H1 (cell line): Measurements from ENCODE around the gene PPY. TPM values are rescaled to one million over a fixed set of nuclear protein-coding genes. Genes with fewer than 3 reads are reported as not detected.

Source experiments
- CBX5 ChIP-seq: fragments of 300-800, 300-1000 bp; sonication (generic); IDR thresholded peaks from 2 replicates; pipeline ENCODE4 v1.7.1; 2016; ENCODE audit warnings: antibody characterized with exemption, low read length, low read depth
- GTF2F1 ChIP-seq: IDR thresholded peaks from 2 replicates; pipeline ENCODE4 v1.6.1; 2012; ENCODE audit warnings: low read depth, low read length, improper control_type of control experiment, borderline replicate concordance
- HDAC2 ChIP-seq, 2 experiments: fragments of 300-600 bp in 1 of 2; sonication (generic) in 1 of 2; IDR thresholded peaks; 2 replicates each; pipeline ENCODE4 v1.6.1; 2011 to 2012; ENCODE audit warnings: low read depth in 2 of 2, low read length in 2 of 2, mild to moderate bottlenecking in 2 of 2, moderate library complexity in 2 of 2, borderline replicate concordance in 1 of 2, inconsistent platforms in 1 of 2
- KDM5A ChIP-seq: fragments of 200-600 bp; IDR thresholded peaks from 2 replicates; pipeline ENCODE4 v1.7.1; 2012; ENCODE audit warnings: mild to moderate bottlenecking, low read length, inconsistent platforms, mixed read lengths
- POLR2AphosphoS5 ChIP-seq: IDR thresholded peaks from 2 replicates; pipeline ENCODE4 v1.6.1; 2011; ENCODE audit warnings: low read depth, low read length
- SP2 ChIP-seq: IDR thresholded peaks from 2 replicates; pipeline ENCODE4 v1.6.1; 2012; ENCODE audit warnings: mild to moderate bottlenecking, low read length, inconsistent platforms
- TAF1 ChIP-seq: IDR thresholded peaks from 2 replicates; pipeline ENCODE4 v1.6.1; 2011; ENCODE audit warnings: mild to moderate bottlenecking, low read depth, low read length
- TBP ChIP-seq: IDR thresholded peaks from 2 replicates; pipeline ENCODE4 v1.6.1; 2011; ENCODE audit warnings: low read depth, low read length, improper control_type of control experiment
- ZNF274 ChIP-seq: IDR thresholded peaks from 2 replicates; pipeline ENCODE4 v1.7.0; 2012; ENCODE audit warnings: low read length, borderline replicate concordance; ENCODE audit errors: extremely low read depth
- polyA plus RNA-seq, 7 experiments: library from polyadenylated mRNA; depleted of rRNA in 3 of 7; stranded (reverse) in 5 of 7; unstranded in 2 of 7; fragments of >200 nt in 5 of 7; fragments of 200-250 nt in 2 of 7; gene quantifications; 1 replicate in 5 of 7; 2 replicates in 1 of 7; 4 replicates in 1 of 7; pipeline versions ENCODE4 v1.2.1 to v1.2.3, GENCODE V29; 2011 to 2013; ENCODE audit warnings: missing spikeins in 2 of 7, mixed read lengths in 2 of 7
- total RNA-seq: library from RNA; stranded (reverse); fragmentation: NEBNext Ultra II Directional; extraction: Animal tissue kit (Norgen Biotek cat#: 25700); gene quantifications from 2 replicates; pipeline ENCODE4 v1.2.1, GENCODE V29; 2021
- TF ChIP-seq, protein P1 (sequence below): IDR thresholded peaks from 2 replicates; pipeline ENCODE4 v1.6.1; 2012; ENCODE audit warnings: inconsistent platforms

PPY gene
- total and polyA plus RNA-seq, 2 of the 8 experiments (the other 6 are each of a cell fraction or from before 2014, with no cell fraction given) = 0.26 TPM; not detected in 1

DNA sequence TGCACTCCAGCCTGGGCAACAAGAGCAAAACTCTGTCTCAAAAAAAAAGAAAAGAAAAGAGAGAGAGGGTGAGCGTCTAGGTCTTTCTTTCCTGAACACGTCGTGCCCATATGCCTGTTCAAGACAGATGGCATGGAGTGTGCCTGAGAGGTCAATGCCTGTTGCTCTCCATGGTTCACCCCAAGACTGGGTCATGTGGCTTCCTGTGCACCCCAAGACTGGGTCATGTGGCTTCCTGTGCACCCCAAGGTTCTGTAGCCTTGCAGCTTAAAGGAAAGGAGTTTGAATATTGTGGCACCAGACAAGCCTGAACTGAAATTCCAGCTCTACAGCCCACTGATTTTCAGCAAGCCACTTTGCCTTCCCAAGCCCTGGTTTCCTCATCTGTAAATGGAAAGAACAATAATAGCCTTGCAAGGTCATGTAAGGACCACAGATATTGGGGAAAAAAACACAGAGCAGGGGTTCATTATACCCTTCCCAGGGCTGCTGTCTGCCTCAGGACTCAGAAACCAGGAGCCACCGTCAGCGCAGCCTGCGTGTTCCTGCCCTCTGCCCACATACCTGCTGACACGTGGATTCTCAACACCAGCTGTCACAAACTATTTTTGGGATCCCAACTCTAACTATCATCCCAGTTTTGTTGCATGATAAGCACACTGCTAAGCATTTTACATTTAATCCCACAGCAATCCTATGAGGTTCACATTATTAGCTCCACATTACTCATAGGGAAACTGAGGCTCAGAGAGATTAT, 44.1 kb upstream of the PPY start (continued):
- TF ChIP-seq HDAC2 (IDR thresholded peaks at IDR 0.05; ENCODE audit: borderline replicate concordance in 1 of 2, low read depth in 2 of 2, low read length in 2 of 2) (no peak), GTF2F1 (no peak), SP2 (no peak), POLR2AphosphoS5 (no peak), CBX5 (no peak), KDM5A (no peak), ZNF274 (no peak), TAF1 (no peak), TBP (no peak)
- TF ChIP-seq, protein P1, sequence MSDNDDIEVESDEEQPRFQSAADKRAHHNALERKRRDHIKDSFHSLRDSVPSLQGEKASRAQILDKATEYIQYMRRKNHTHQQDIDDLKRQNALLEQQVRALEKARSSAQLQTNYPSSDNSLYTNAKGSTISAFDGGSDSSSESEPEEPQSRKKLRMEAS = no peak
- TF ChIP-seq, all 59 proteins: peak for 0
